IMR-90 (cell line): ENCODE data around the gene GPI. TPM values are rescaled to one million over a fixed set of nuclear protein-coding genes. Genes with fewer than 3 reads are reported as not detected.
A peak's percentile ranks its signal among the peaks of the same experiment; 100 is the strongest.

ENCODE experiments used
- ATAC-seq: fragments of 200-7000 bp; cut with Tn5 transposase; 2 replicates; pipeline ENCODE4 v1.9.1; 2020; ENCODE audit warnings: low read depth, mild to moderate bottlenecking, moderate library complexity
- BruUV-seq: library from RNA; stranded (reverse); fragments of 400-500 nt; replicated peaks from 2 replicates; lab custom pipeline; 2021; lab: Mats Ljungman, UMichigan
- CTCF ChIA-PET: fragments of 300-600 bp; formaldehyde crosslinking; extraction: SDS; loops from one replicate; lab custom pipeline; 2021; ENCODE audit warnings: antibody characterized with exemption; lab: Yijun Ruan, JAX
- POLR2A ChIA-PET: fragments of 300-600 bp; sonication (Branson Sonifier 250); formaldehyde crosslinking; loops from one replicate; lab custom pipeline; 2022; ENCODE audit warnings: antibody characterized with exemption; ENCODE audit not compliant: unreplicated experiment; lab: Charles Lee
- DNase-seq: peaks from one replicate; pipeline ENCODE4 v3.0.0; 2013
- H2AFZ ChIP-seq: replicated peaks from 2 replicates; pipeline ENCODE3; 2013; ENCODE audit warnings: low read length, mild to moderate bottlenecking; ENCODE audit not compliant: poor library complexity
- H2AK5ac ChIP-seq: 2 replicates; pipeline ENCODE4 v1.6.1; 2013; ENCODE audit warnings: low read depth, low read length, inconsistent platforms
- H2AK9ac ChIP-seq: replicated peaks from 2 replicates; pipeline ENCODE3; 2013; ENCODE audit warnings: mild to moderate bottlenecking, low read depth, low read length, moderate library complexity; ENCODE audit not compliant: poor library complexity
- H2BK120ac ChIP-seq: 2 replicates; pipeline ENCODE4 v1.6.1; 2013; ENCODE audit warnings: low read depth, low read length, inconsistent platforms
- H2BK15ac ChIP-seq: 3 replicates; pipeline ENCODE4 v1.6.1; 2013; ENCODE audit warnings: low read depth, low read length, inconsistent platforms
- H2BK20ac ChIP-seq: 2 replicates; pipeline ENCODE4 v1.6.1; 2013; ENCODE audit warnings: low read depth, mild to moderate bottlenecking, inconsistent platforms, low read length, moderate library complexity
- H2BK5ac ChIP-seq: 2 replicates; pipeline ENCODE4 v1.6.1; 2013; ENCODE audit warnings: mild to moderate bottlenecking, low read depth, low read length, inconsistent platforms; ENCODE audit not compliant: poor library complexity, severe bottlenecking
- H3K14ac ChIP-seq: replicated peaks from 2 replicates; pipeline ENCODE4 v1.6.1; 2013; ENCODE audit warnings: low read depth, low read length, inconsistent platforms
- H3K18ac ChIP-seq: 2 replicates; pipeline ENCODE4 v1.6.1; 2013; ENCODE audit warnings: low read depth, low read length, control low read depth
- H3K23ac ChIP-seq: 2 replicates; pipeline ENCODE4 v1.6.1; 2013; ENCODE audit warnings: low read depth, low read length, inconsistent platforms
- H3K27ac ChIP-seq: 2 replicates; pipeline ENCODE4 v1.5.1; 2013; ENCODE audit warnings: mild to moderate bottlenecking, control low read depth, low read length; ENCODE audit not compliant: insufficient read depth
- H3K27me3 ChIP-seq: 2 replicates; pipeline ENCODE4 v1.6.1; 2013; ENCODE audit warnings: low read length; ENCODE audit not compliant: control insufficient read depth, insufficient read depth
- H3K36me3 ChIP-seq: 2 replicates; pipeline ENCODE4 v1.6.1; 2013; ENCODE audit warnings: low read length, mixed read lengths; ENCODE audit not compliant: control insufficient read depth, insufficient read depth
- H3K4ac ChIP-seq: 2 replicates; pipeline ENCODE4 v1.6.1; 2013; ENCODE audit warnings: low read depth, low read length, inconsistent platforms
- H3K4me1 ChIP-seq: 2 replicates; pipeline ENCODE4 v1.6.1; 2013; ENCODE audit warnings: low read length, mixed read lengths; ENCODE audit not compliant: control insufficient read depth, insufficient read depth
- H3K4me2 ChIP-seq: 2 replicates; pipeline ENCODE4 v1.6.1; 2013; ENCODE audit warnings: low read depth, mild to moderate bottlenecking, control low read depth, low read length, moderate library complexity
- H3K4me3 ChIP-seq: 2 replicates; pipeline ENCODE4 v1.5.1; 2013; ENCODE audit warnings: low read depth, mild to moderate bottlenecking, control low read depth, low read length, moderate library complexity; ENCODE audit not compliant: insufficient read depth
- H3K56ac ChIP-seq: 2 replicates; pipeline ENCODE4 v1.6.1; 2013; ENCODE audit warnings: low read length, inconsistent platforms; ENCODE audit not compliant: insufficient read depth; ENCODE audit errors: extremely low read depth
- H3K79me1 ChIP-seq, 2 experiments: 2 replicates each; pipeline ENCODE4 v1.6.1; 2013; ENCODE audit warnings: low read length in 2 of 2, inconsistent platforms in 1 of 2, low read depth in 1 of 2
- H3K9ac ChIP-seq: 2 replicates; pipeline ENCODE4 v1.6.1; 2013; ENCODE audit warnings: low read depth, low read length, control low read depth
- H3K9me1 ChIP-seq: 2 replicates; pipeline ENCODE4 v1.6.1; 2013; ENCODE audit warnings: low read length, inconsistent platforms; ENCODE audit not compliant: insufficient read depth
- H3K9me3 ChIP-seq: 2 replicates; pipeline ENCODE4 v1.6.1; 2013; ENCODE audit warnings: low read length; ENCODE audit not compliant: control insufficient read depth, insufficient read depth
- H4K20me1 ChIP-seq: 2 replicates; pipeline ENCODE4 v1.6.1; 2013; ENCODE audit warnings: low read length, inconsistent platforms; ENCODE audit not compliant: insufficient read depth
- H4K5ac ChIP-seq: 2 replicates; pipeline ENCODE4 v1.6.1; 2013; ENCODE audit warnings: mild to moderate bottlenecking, low read depth, low read length, control low read depth
- H4K8ac ChIP-seq, 2 experiments: 2 replicates each; pipeline ENCODE4 v1.6.1; 2013; ENCODE audit warnings: low read depth in 2 of 2, low read length in 2 of 2, control low read depth in 1 of 2, inconsistent platforms in 1 of 2
- H4K91ac ChIP-seq: 2 replicates; pipeline ENCODE4 v1.6.1; 2013; ENCODE audit warnings: low read depth, low read length, inconsistent platforms; ENCODE audit not compliant: insufficient read depth
- BHLHE40 ChIP-seq: fragments of 150-350 bp; IDR thresholded peaks from 2 replicates; pipeline ENCODE4 v1.6.1; 2016; ENCODE audit warnings: mild to moderate bottlenecking, low read depth, low read length
- CTCF ChIP-seq: conservative IDR thresholded peaks from 2 replicates; pipeline ENCODE4 v1.5.1; 2012; ENCODE audit warnings: mild to moderate bottlenecking, low read depth, low read length, improper control_type of control experiment
- MAFK ChIP-seq: IDR thresholded peaks from 2 replicates; pipeline ENCODE4 v1.6.1; 2012; ENCODE audit warnings: low read depth, low read length, improper control_type of control experiment
- MAZ ChIP-seq: IDR thresholded peaks from 2 replicates; pipeline ENCODE4 v1.6.1; 2012; ENCODE audit warnings: low read depth, mild to moderate bottlenecking, low read length, improper control_type of control experiment, moderate library complexity, borderline replicate concordance
- MXI1 ChIP-seq: IDR thresholded peaks from 2 replicates; pipeline ENCODE4 v1.6.1; 2012; ENCODE audit warnings: low read depth, mild to moderate bottlenecking, low read length, moderate library complexity, borderline replicate concordance
- WGBS, 2 experiments: methylation state at CpG; one replicate each; pipeline versions ENCODE4 v1.1.5 to v1.1.7; 2013; ENCODE audit warnings: missing lambda C conversion rate in 2 of 2; ENCODE audit not compliant: insufficient read length in 1 of 2; ENCODE audit errors: extremely low coverage in 2 of 2; 5-methylcytosine and 5-hydroxymethylcytosine counted together
- dilution Hi-C: fragments of 300-500 bp; cut with HindIII; formaldehyde crosslinking; loops from one replicate; pipeline ENCODE4 v1.14.3; 2018; ENCODE audit warnings: low sequenced_read_pairs; ENCODE audit not compliant: unreplicated experiment
- in situ Hi-C: fragments of 300-500 bp; cut with MboI; formaldehyde crosslinking; loops from 3 replicates; pipeline ENCODE4 v1.14.3; 2019; ENCODE audit warnings: low sequenced_read_pairs, inconsistent platforms, mixed read lengths
- intact Hi-C: fragments of 100-400 bp; cut with micrococcal nuclease; formaldehyde crosslinking; loops from 2 replicates; pipeline ENCODE4 v1.10.0; 2022
- polyA plus RNA-seq, 3 experiments: library from polyadenylated mRNA; depleted of rRNA; stranded (reverse); fragments of >200 nt; gene quantifications; 2 replicates each; pipeline ENCODE4 v1.2.3, GENCODE V29; 2012; ENCODE audit warnings: low replicate concordance in 1 of 3
- total RNA-seq: library from RNA; depleted of rRNA; stranded (reverse); fragments of >200 nt; gene quantifications from 2 replicates; pipeline ENCODE4 v1.2.3, GENCODE V29; 2012
- TF ChIP-seq, protein P1 (sequence below): fragments of 150-350 bp; IDR thresholded peaks from 2 replicates; pipeline ENCODE4 v1.6.1; 2016; ENCODE audit warnings: low read depth, mild to moderate bottlenecking, low read length, moderate library complexity, borderline replicate concordance

Gene GPI
- total and polyA plus RNA-seq, 2 of the 4 experiments (the other 2 are of a cell fraction): 147 to 239 TPM

DNA sequence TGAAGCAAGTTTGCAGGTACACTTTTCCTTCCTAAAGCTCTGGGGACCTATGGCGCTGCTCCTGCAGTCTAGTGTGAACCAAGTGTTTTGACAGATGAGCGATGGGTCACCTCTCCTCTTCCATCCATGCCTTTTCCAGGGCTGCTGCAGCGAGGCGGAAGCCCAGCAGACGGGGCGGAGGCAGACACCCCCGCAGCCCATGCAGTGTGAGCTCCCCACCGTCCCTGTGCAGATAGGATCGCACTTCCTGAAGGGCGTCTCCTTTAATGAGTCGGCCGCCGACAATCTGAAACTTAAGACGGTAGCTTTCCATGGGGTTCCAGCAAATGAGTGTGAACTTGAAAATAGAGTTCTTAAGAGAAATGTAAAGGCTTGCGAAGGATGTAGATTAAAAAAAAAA lies 37.1 kb upstream of the GPI start:
- TF ChIP-seq, protein P1, sequence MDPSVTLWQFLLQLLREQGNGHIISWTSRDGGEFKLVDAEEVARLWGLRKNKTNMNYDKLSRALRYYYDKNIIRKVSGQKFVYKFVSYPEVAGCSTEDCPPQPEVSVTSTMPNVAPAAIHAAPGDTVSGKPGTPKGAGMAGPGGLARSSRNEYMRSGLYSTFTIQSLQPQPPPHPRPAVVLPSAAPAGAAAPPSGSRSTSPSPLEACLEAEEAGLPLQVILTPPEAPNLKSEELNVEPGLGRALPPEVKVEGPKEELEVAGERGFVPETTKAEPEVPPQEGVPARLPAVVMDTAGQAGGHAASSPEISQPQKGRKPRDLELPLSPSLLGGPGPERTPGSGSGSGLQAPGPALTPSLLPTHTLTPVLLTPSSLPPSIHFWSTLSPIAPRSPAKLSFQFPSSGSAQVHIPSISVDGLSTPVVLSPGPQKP: no peak
- no peak for TF ChIP-seq CTCF
- no peak for TF ChIP-seq BHLHE40
- TF ChIP-seq MXI1: no peak
- no peak for TF ChIP-seq MAFK
- no peak for TF ChIP-seq MAZ
- no peak overlapping the region for H4K5ac ChIP-seq
- ChIA-PET CTCF (interaction anchor here (1.7 kb wide), 1 partner anchor 19 kb away, joined by 6 read pairs; no protein-coding TSS in a partner anchor), POLR2A (no interaction called here)
- H2AK9ac ChIP-seq: no peak overlapping the region
- no peak overlapping the region for H4K8ac ChIP-seq
- in situ Hi-C loops (loop anchor here (25.0 kb wide), 1 partner anchor 541 kb away; the partner anchor contains the start of gene KCTD15), dilution Hi-C loops (no loop called here), intact Hi-C loops (no loop called here)
- H2AFZ ChIP-seq: no peak overlapping the region
- peak overlapping the region; percentile 35; the same call in 1 of the 2 replicates for H3K4ac ChIP-seq
- H3K27me3 ChIP-seq: no peaks in the 10 kb centered on the region
- no TSS peak for BruUV-seq
- no peak overlapping the region for H3K56ac ChIP-seq
- H3K14ac ChIP-seq: no peak overlapping the region
- H3K36me3 ChIP-seq: peaks cover 38% of the 10 kb centered on the region
- no peak for ATAC-seq
- WGBS, 2 experiments: 98% methylated on average over 12 of the region's 15 CpGs; no CpG with 5 or more reads in 1 of the 2 experiments
- H2BK20ac ChIP-seq: no peak overlapping the region
- no peak overlapping the region for H2BK5ac ChIP-seq
- peaks cover 25% of the 10 kb centered on the region for H3K9me1 ChIP-seq
- no peak overlapping the region for H3K9ac ChIP-seq
- H3K4me2 ChIP-seq: no peak overlapping the region
- peaks cover 16 to 55% of the 10 kb centered on the region in 2 experiments for H3K79me1 ChIP-seq
- H3K23ac ChIP-seq: no peak overlapping the region
- H3K9me3 ChIP-seq: no peaks in the 10 kb centered on the region
- no peak overlapping the region for H2BK120ac ChIP-seq
- no peak overlapping the region for H3K18ac ChIP-seq
- no peak overlapping the region for H2AK5ac ChIP-seq
- DNase-seq: no peak
- no peak overlapping the region for H3K4me3 ChIP-seq
- peaks cover 10% of the 10 kb centered on the region; the same call in 1 of the 2 replicates for H4K20me1 ChIP-seq
- H2BK15ac ChIP-seq: no peak overlapping the region
- H3K4me1 ChIP-seq: peaks cover 13% of the 10 kb centered on the region
- no peak overlapping the region for H3K27ac ChIP-seq
- no peak overlapping the region for H4K91ac ChIP-seq
